SH-SY5Y (cell line): ENCODE results near the gene MYT1.

ENCODE experiments used
- GATA2 ChIP-seq: IDR thresholded peaks from 2 replicates; pipeline ENCODE4 v1.6.1; 2011; ENCODE audit warnings: mild to moderate bottlenecking, low read depth, low read length
- GATA3 ChIP-seq: IDR thresholded peaks from 2 replicates; pipeline ENCODE4 v1.6.1; 2011; ENCODE audit warnings: low read depth, mild to moderate bottlenecking, low read length, moderate library complexity

DNA sequence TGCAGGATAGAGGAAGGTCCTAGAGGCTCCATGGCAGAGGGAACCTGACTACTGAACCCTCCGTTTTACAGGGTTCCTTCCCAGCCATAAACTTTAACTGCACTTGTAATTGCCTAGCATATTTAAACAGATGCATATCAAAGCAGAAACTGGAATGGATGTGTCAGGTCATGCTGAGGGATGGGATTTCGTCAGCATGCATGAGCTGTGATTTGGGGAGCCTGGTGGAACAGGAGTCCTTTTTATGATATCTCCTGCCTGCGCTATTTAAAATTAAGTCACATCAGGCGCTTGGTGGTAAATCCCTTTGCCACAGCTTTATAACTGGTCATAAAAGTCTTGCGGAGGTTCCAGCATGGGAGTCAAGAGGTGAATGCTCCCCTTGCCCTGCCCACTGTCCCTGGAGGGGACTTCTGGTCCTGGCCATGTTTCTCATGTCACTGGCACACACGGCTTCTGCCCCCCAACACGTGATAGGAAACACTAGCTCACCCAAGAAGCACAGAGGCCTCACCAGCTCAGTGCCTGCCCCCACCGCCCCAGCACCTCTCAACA is 65.3 kb downstream of the MYT1 start:
- TF ChIP-seq GATA3 (no peak), GATA2 (no peak)
